GDM1 (cell line): ENCODE results near the gene OXT.
"Not testable (repeated sequence)": the region's sequence is repeated elsewhere in the genome, so short reads cannot be mapped to it uniquely, and the experiment has no call there.

ENCODE experiments used
- DNase-seq: peaks from one replicate; lab custom pipeline; 2025; lab: John Stamatoyannopoulos, UW

OXT gene

DNA sequence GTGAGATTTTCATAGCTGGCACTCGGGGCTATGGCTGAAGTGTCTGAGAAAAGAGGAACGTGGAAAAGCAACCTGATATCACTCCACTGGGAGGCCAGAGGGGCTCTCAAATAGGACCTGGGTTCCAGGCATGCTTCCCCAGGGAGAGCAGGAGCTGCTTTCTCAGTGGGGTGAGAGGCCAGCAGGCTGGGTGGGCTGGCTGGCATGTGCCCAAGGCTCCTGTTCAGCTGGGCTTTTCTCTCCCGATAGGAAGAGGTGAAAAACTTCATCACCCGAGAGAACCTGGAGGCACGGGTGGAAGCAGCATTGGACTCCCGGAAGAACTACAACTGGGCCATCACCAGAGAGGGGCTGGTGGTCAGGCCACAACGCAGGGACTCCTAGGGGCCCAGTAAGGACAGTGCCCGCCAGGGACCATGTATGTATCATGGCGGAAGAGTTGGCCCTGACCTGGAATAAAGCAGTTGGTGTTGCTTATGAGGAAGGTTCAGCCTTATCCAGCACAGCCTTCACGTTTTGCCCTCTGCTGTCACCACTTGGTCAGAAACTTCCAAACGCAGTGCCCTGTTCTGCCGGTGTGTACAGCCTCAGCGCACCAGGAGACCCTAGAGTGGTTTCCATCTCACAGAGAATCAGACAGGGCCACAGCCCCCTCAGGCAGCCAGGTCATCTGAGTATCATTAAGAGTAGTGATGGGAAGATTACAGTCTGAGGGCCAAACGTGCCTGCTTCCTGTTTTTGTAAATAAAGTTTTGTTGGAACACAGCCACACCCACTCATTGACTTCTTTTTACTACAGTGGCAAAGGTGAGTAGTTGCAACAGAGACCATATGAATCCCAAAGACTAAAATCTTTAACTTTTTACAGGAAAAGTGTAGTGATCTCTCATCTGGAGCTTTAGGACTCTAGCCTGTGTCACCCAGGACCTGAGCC is 23.7 kb upstream of the OXT start:
- no peak for DNase-seq

DNA sequence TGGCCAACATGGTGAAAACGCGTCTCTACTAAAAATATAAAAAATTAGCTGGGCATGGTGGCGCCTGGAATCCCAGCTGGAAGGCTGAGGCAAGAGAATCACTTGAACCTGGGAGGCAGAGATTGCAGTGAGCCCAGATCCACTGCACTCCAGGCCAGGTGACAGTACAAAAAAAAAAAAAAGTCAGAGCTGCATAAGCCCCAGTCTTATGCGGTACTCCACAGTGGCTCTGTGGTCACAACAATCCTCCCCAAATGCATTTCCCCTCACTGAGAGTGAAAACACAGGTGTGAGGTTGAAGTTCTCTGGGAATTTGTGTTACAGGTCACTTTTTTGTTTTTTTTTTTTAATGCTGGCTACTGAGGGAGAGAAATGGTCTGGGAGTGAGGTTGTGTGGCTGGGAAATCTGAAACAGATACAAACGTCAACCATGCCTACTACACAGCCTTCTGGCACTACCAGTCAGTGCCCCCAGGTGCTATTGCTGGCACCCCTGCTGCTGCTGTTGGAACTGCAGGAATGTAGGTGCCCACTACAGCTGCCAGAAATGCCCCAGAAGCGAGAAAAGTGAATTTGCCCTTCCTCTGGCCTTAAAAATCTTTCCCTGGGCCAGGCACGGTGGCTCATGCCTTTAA is 19.9 kb upstream of the OXT start:
- no peak for DNase-seq

DNA sequence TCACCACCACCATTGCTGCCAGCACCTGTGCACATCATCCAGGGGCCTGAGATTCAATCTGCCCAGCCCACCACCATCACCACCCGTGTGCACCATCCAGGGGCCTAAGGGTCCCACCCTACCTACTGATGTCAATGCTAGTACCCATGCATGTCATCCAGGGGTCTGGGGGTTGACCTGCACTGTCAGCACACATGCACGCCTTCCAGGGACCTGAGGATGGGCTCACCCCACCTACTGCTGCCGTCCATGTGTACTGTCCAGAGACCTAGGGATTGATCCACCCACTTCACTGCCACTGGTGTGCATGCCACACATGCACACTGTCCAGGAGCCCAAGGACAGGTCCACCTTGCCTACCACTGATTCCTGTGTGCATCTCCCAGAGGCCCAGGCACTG is 11.9 kb upstream of the OXT start:
- no peak for DNase-seq

DNA sequence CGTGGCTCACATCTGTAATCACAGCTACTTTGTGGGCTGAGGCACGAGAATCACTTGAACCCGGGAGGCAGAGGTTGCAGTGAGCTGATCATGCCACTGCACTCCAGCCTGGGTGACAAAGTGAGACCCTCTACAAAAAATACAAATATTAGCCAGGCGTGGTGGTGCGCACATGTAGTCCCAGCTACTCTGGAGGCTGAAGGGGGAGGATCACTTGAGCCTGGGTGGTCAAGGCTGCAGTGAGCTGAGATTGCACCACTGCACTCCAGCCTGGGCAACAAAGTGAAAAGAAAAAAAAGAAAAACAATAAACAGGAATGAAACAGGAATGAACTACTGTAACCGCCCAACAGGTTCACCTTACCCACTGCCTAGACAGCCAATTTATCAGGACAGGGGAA is 7.3 kb upstream of the OXT start:
- not testable (repeated sequence) for DNase-seq

DNA sequence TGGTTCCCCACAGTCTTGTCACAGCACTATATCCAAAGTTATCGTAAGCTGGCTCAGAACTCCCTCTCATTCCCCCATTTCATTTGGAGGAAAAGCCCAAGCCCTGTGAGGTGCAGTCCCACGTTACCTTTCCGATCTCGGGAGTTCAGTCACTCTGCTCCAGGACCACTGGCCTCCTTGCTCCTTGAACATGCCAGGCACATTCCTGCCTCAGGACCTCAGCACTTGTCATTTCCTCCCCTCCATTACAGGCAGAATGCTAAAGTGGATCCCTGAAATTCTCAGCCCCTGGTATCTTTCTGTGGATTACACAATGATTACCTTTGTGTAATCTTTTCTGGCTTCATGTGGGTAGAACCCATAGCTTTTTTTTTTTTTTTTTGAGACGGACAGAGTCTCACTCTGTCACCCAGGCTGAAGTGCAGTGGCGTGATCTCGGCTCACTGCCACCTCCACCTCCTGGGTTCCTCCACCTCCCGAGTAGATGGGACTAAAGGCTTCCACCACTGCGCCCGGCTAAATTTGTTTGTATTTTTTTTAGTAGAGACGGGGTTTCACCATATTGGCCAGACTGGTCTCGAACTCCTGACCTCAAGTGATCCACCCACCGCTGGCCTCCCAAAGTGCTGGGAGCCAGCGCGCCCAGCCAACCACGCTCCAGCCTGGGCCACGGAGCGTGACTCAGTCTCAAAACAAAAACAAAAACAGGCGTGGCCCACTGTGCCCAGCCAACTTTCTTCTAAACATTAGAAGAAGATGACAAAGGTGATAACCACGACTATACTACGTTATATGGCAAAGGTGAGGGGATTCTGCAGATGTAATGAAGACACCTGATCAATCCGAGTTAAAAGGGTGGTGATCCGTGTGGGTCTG is 4.0 kb upstream of the OXT start:
- DNase-seq, result no peak

DNA sequence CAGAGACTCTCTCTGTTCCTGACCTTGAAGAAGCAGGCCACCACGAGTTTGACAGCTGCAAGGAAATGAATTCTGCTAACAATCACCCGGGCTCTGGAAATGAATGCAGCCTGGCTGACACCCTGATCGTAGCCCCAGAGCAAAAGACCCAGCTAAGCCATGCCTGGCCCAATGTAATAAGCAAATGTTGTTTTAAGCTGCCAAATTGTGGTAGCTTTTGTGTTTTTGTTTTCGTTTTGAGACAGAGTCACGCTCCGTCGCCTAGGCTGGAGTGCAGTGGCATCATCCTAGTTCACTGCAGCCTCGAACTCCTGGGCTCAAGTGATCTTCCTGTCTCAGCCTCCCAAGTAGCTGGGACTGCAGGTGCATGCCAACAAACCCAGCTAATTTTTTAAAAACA is 3.3 kb upstream of the OXT start:
- no peak for DNase-seq

DNA sequence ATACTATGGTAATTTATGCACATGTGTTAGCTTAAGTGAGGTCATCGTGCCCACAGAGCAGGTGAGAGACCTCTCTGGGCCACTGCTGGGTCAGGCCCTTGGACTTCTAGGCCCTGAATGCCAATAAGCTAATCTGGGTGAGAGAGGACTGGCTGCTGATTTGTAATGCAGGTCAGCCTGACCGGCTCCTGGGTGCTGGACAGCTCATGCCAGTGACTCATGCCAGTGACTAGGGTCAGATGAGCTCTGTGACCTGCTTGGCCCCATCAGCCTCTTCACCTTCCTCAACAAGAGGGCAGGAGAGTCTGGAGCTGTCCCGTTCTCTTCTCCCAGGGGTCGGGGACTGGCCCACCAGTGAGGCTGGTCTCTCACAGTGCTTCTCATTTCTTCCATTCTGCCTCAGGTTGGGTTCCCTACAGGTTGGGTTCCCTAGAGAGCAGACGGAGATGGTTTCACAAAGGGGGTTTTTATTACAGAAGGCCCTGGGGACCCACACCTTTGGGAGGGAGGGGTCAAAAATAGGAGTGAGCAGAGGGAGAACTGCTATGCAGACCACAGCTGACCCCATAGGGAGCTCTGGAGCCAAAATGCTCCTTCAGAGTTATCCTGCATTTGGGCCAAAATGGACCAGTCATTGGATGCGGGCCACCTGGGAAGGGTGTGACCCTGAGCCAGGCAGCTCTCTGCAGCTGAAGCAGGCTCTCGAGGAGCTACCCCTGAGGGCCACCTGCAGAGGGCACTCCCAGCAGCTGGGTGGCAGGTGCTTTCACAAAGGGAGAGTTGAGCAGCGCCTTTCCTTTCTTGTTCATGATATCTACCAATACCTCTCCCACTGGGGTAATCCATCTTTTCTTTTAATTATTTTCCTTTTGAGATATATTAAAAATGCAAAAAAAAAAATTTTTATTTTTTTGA is 2.2 kb upstream of the OXT start:
- peak; percentile 29 for DNase-seq

DNA sequence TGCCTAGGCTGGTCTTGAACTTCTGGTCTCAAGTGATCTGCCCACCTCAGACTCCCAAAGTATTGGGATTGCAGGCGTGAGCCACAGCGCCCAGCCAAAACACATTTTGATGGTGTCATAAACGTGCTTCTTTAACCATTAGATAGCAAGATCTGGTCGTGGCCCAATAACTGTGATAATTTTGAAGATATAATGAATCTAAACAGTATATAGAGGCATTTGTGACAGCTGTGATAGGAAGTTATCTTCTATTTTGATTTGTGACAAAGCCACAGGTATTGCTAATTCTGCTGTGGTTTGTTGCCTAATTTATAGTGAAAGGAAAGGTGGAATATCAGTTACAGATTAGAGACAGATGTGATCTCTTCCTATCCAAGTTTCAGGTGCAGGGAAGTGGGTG is 695 bp upstream of the OXT start:
- no peak for DNase-seq

DNA sequence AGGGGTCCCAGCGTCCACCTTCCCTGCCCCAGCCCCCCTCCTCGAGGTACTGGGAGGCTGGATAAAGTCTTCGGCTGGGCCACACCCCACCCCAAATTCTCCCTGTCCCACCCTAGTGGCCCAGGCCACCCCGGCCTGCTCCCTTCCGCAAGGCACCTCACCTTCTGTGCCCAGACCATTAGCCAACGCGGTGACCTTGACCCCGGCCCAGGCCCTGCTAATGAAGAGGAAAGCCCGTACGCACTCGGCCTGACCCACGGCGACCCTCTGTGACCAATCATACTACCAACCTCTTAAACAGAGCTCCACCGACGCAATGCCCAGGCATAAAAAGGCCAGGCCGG is 182 bp upstream of the OXT start:
- DNase-seq, result no peak

DNA sequence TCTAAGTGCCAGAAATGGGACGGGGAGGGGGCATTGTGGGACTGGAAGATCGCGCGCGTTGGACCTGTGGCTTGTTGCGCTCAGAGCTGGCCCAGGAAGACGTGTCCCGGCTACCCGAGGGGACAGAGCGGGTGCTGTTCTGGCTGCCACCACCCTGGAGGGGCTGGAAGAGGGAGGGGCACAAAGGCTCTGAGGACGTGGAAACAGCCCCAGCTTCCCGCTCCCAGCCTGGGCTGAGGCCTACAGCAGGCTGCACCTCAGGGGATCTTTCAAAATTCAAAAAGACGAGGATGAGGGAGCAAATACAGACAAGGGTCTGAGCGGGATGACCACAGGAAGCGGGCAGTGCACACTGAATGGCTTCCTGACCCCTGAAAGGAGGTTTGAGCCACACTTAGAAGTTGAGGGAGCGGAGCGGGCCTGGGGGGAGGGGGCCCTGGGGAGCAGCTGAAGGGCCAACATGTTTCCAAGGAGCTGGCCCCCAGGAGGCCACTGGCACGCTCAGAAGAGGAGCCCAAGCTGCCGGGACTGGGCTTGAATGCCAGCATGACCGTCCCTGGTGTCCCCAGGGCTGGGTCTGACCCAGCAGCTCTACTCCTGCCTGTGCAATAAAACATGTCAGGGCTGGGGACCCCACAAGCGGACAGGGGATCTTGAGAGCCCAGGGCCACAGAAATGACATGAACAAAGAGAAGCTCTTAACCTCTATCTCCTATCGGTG is 1.3 kb downstream of the OXT start:
- DNase-seq, result no peak

DNA sequence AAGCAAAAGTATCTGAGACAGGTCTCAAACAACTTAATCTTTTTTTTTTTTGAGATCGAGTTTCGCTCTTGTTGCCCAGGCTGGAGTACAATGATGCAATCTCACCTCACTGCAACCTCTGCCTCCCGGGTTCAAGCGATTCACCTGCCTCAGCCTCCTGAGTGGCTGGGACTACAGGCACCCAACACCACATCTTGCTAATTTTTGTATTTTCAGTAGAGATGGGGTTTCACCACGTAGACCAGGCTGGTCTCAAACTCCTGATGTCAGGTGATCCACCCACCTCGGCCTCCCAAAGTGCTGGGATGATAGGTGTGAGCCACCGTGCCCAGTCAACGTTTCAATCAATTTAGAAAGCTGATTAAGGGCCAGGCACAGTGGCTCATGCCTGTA is 1.8 kb downstream of the OXT start:
- not testable (repeated sequence) for DNase-seq

DNA sequence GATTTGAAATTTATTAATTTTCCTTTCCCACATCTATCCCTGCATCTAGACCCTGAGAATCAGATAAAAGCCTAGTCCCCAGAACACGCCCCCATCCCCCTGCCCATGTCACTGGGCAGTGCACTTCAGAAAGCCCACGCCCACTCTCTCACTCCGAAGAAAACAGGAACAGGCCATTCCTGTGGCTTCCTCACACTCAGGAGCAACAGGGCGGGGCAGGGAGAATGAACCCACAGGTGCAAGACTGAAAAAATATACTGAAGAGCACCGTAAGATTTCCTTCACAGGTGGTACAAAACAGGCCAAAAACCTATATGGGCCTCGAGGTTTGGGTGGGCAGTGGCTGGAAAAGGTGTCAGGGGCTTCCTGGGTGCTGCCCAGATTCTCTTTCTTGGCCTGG is 3.4 kb downstream of the OXT start:
- DNase-seq, result peak; percentile 24

DNA sequence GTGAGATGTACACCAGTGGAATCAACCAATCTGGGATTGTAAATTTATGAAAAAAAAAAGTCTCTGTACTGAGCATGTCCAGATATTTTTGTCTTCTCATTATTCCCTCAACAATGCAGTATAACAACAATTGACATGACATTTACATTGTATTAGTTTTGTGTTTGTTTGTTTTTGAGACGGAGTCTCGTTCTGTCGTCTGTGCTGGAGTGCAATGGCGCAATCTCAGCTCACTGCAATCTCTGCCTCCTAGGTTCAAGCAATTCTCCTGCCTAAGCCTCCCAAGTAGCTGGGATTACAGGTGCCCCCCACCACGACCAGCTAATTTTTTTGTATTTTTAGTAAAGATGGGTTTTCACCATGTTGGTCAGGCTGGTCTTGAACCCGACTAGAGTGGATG is 3.9 kb downstream of the OXT start:
- not testable (repeated sequence) for DNase-seq

DNA sequence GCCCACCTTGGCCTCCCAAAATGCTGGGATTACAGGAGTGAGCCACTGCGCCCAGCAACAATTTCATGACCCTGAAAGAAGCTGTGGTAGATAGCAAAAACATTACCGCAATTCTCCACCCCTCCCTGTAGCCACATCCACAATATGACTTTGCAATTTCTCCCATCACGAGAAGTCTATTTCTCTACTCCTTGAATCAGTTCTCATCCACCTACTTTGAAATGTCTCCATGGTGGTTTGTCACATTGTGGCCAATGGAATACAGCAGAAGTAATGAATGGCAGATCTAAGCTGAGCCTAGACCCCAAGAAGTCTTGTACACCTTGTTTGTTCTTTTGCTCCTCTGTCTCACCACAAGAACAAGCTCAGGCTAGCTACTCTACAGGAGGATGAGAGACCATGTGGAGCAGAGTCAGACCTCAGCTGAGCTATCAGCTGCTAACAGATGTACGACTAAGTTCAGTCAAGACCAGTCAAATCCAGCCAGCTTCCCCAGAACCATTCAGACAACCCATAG is 6.3 kb downstream of the OXT start:
- DNase-seq, result peak; percentile 56

DNA sequence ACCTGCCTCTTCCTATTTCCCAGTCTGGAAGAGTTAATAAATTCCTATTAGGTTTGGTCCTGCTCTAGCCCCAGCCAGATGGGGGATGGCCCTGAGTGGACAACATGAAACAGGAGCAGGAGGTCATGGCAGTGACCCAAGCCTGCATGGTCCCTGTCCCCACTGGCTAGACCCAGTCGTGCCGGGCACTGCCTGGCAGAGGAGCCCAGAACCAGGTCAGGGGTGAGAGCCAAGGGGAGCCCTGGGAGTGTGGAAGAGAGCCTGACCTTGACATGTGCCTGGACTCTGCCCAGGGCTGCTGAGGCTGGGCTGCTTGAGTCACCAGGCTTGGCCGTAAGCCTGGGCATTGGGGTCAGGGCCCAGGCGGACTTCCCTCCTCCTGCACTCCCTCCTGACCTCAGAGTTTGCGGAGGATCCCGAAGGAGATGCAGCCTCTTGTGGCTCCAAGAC is 9.5 kb downstream of the OXT start:
- DNase-seq, result no peak

DNA sequence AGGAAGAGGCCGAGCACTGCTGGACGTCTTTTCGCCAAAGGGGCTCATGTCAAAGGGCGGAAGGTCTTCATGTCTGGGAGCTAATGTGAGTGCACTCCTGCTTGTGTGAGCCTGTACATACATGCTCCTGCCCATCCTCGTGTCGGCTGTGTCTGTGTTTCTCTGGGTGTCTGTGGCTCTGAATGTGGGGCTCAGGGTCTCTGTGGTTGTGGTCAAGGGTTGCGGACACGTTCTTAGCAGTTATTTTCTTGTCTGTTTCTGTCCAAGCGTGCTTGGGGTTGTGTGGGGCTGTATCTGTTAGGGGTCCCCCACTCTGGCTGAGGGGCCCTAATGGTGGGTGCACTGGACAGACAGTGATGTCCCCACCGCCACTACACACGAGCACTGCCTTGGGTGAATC is 10.2 kb downstream of the OXT start:
- DNase-seq, result no peak

DNA sequence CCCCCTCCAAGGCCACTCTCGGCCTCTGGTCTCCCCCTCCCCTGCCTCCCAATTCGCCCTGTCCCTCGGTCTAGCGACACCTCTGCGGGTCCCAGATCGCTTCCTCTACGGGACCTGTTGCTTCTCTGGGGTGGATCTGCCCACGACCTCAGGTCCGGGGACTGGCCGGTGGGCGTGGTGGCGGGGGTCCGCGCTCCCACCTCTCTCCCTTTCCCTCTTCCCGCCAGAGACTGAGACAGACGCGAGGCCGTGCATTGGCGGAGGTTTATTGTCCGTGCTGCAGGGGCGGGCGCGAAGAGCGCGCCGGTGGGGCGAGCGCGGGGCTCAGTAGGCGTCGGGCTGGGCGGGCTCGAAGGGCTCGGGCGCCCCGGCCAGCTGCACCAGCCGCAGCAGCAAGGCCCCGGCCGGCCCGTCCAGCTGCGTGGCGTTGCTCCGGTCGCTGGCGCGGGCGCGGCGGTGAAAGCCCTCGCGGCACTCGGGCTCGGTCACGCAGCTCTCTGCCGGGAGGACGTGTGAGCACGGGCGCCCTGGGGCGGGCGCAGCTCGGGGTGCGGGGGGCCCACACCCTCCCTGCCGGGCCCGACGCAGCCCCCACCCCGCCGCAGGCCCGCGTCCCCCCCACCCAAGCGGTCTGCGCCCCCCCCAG is 11.0 kb downstream of the OXT start:
- DNase-seq, result no peak

DNA sequence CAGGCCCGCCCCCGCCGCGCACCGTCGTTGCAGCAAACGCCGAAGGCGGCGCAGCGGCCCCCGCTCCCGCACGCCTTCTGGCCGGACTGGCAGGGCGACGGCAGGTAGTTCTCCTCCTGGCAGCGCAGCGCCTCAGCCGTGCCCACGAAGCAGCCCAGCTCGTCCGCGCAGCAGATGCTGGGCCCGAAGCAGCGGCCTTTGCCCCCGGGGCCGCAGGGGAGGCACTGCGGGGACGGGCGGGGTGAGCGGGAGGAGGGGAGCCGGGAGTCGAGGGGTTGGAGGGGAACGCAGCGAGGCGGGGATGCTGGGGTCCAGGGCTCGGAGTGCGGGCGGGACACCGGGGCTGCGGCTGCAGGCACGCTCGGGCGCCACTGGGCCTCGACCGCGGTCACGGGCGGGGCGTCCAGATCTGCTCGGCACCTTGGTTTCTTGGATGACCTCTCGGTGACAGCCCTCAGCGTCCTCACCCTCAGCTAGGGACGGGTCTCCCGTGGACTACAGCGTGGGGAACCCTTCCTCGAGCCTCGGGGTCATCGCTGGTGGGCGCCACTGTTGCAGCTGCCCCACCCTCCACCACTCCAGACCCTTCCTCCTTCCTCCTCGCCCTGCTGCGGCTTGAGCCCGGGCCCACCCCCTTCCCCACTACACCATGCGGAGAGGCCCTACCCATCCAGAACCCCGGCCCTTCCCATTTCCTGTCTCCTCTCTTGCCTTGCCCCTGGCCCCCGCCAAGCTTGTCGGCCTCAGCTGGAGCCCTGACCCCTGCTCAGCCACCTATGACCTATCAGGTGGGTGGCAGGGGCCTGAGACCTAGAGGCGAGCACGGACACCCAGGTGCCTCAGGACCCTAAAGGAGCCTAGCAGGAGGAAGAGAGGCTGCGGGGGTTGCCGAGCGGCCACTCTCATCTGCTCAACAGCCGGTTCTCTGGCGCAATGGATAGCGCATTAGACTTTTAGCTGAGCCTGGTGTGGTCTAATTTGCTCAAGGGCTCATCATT is 11.8 kb downstream of the OXT start:
- no peak for DNase-seq
